K562 (cell line): Measurements from ENCODE around the gene GP1BA. TPM values are rescaled to one million over a fixed set of nuclear protein-coding genes. Genes with fewer than 3 reads are reported as not detected.

Experiments used
- BMI1 ChIP-seq: fragments of 150-350 bp; IDR thresholded peaks from 2 replicates; pipeline ENCODE4 v1.6.1; 2014; ENCODE audit warnings: low read length
- CREM ChIP-seq: IDR thresholded peaks from 2 replicates; pipeline ENCODE4 v1.6.1; 2014; ENCODE audit warnings: antibody characterized with exemption, low read depth
- HMGN3 ChIP-seq: IDR thresholded peaks from 2 replicates; pipeline ENCODE4 v1.6.1; 2011; ENCODE audit warnings: borderline replicate concordance, low read depth, mild to moderate bottlenecking, mixed read lengths, low read length; ENCODE audit not compliant: insufficient read length; ENCODE audit errors: extremely low read depth
- HNRNPL ChIP-seq: fragments of 200-400 bp; formaldehyde crosslinking; IDR thresholded peaks from 2 replicates; pipeline ENCODE4 v1.6.1; 2017; ENCODE audit warnings: low read depth, mild to moderate bottlenecking, low read length
- KAT8 ChIP-seq: fragments of 450-650 bp; IDR thresholded peaks from 2 replicates; pipeline ENCODE4 v1.6.1; 2016; ENCODE audit warnings: low read depth, mild to moderate bottlenecking
- KHSRP ChIP-seq: fragments of 450-650 bp; IDR thresholded peaks from 2 replicates; pipeline ENCODE4 v1.6.1; 2017
- PCBP1 ChIP-seq: fragments of 200-400 bp; formaldehyde crosslinking; IDR thresholded peaks from 2 replicates; pipeline ENCODE4 v1.6.1; 2018; ENCODE audit warnings: mild to moderate bottlenecking, low read depth, low read length; ENCODE audit not compliant: poor library complexity, severe bottlenecking
- RAD51 ChIP-seq: fragments of 450-650 bp; IDR thresholded peaks from 2 replicates; pipeline ENCODE4 v1.7.1; 2016; ENCODE audit warnings: low read depth, mild to moderate bottlenecking, borderline replicate concordance
- RBBP5 ChIP-seq: fragments of 200-600 bp; sonication (generic); IDR thresholded peaks from 2 replicates; pipeline ENCODE4 v1.6.1; 2012; ENCODE audit warnings: borderline replicate concordance, mild to moderate bottlenecking, low read length, control low read depth, inconsistent platforms; ENCODE audit not compliant: insufficient read depth, poor library complexity, severe bottlenecking
- RBM34 ChIP-seq: fragments of 200-400 bp; formaldehyde crosslinking; IDR thresholded peaks from 2 replicates; pipeline ENCODE4 v1.6.1; 2018; ENCODE audit warnings: low read length, borderline replicate concordance; ENCODE audit not compliant: insufficient read depth
- SOX6 ChIP-seq: fragments of 450-650 bp; IDR thresholded peaks from 2 replicates; pipeline ENCODE4 v1.6.1; 2014; ENCODE audit warnings: mild to moderate bottlenecking
- TAF15 ChIP-seq: fragments of 200-400 bp; formaldehyde crosslinking; IDR thresholded peaks from 2 replicates; pipeline ENCODE4 v1.6.1; 2017; ENCODE audit warnings: mild to moderate bottlenecking, low read depth, low read length, moderate library complexity
- TCF7L2 ChIP-seq: fragments of 150-350 bp; IDR thresholded peaks from 2 replicates; pipeline ENCODE4 v1.6.1; 2016; ENCODE audit warnings: low read depth, mild to moderate bottlenecking, low read length, moderate library complexity
- ZBTB1 ChIP-seq: sonication (generic); formaldehyde crosslinking; IDR thresholded peaks from 2 replicates; pipeline ENCODE4 v1.8.1; 2023; ENCODE audit warnings: missing genetic modification reagents, low read depth, mild to moderate bottlenecking, borderline replicate concordance
- ZNF174 ChIP-seq: fragments of 250-450 bp; sonication (Bioruptor Pico); IDR thresholded peaks from 2 replicates; pipeline ENCODE4 v1.4.0; 2020; ENCODE audit warnings: mild to moderate bottlenecking
- ZNF354B ChIP-seq: fragments of 250-450 bp; sonication (Bioruptor Pico); IDR thresholded peaks from 2 replicates; pipeline ENCODE4 v1.4.0; 2020
- ZNF408 ChIP-seq: fragments of 250-450 bp; sonication (Bioruptor Pico); IDR thresholded peaks from 2 replicates; pipeline ENCODE4 v1.4.0; 2020; ENCODE audit warnings: low read depth, mild to moderate bottlenecking, moderate library complexity
- ZNF431 ChIP-seq: sonication (generic); formaldehyde crosslinking; IDR thresholded peaks from 2 replicates; pipeline ENCODE4 v1.8.0; 2022; ENCODE audit warnings: mild to moderate bottlenecking, missing genetic modification reagents
- ZNF444 ChIP-seq: fragments of 250-450 bp; sonication (Bioruptor Pico); IDR thresholded peaks from 2 replicates; pipeline ENCODE4 v1.4.0; 2020; ENCODE audit warnings: mild to moderate bottlenecking, moderate library complexity
- ZNF57 ChIP-seq: fragments of 450-650 bp; formaldehyde crosslinking; IDR thresholded peaks from 2 replicates; pipeline ENCODE4 v1.4.0; 2020; ENCODE audit warnings: mild to moderate bottlenecking, moderate library complexity
- polyA plus RNA-seq, 8 experiments: library from polyadenylated mRNA; depleted of rRNA in 4 of 8; stranded (reverse) in 5 of 8; unstranded in 3 of 8; fragments of >200 nt; fragmentation: Nextera tagmentation in 2 of 8; fragmentation: Illumina TruSeq in 1 of 8; extraction: Ambion mirVana in 2 of 8; extraction: Trizol in 1 of 8; gene quantifications; 2 replicates each; pipeline versions ENCODE4 v1.2.1 to v1.2.3, GENCODE V29; 2011 to 2014; ENCODE audit warnings: inconsistent platforms in 1 of 8, missing spikeins in 1 of 8
- total RNA-seq, 7 experiments: library from RNA; depleted of rRNA in 6 of 7; stranded (reverse); fragments of >200 nt in 6 of 7; fragmentation: Illumina TruSeq in 2 of 7; extraction: Trizol in 2 of 7; gene quantifications; 2 replicates each; pipeline versions ENCODE4 v1.2.1 to v1.2.3, GENCODE V29; 2011 to 2021; ENCODE audit warnings: low replicate concordance in 1 of 7
- TF ChIP-seq, protein P1 (sequence below), 2 experiments: fragments of 250-450 bp in 1 of 2; fragments of 450-650 bp in 1 of 2; sonication (Bioruptor Pico) in 1 of 2; IDR thresholded peaks; 2 replicates each; pipeline versions ENCODE4 v1.6.1 to v1.8.0; 2016 to 2021; ENCODE audit warnings: mild to moderate bottlenecking in 2 of 2, moderate library complexity in 2 of 2, missing compliant biosample characterization in 1 of 2, missing genetic modification characterization in 1 of 2
- TF ChIP-seq, protein P2 (sequence below): fragments of 450-650 bp; conservative IDR thresholded peaks from 2 replicates; pipeline ENCODE4 v1.6.1; 2016; ENCODE audit warnings: missing genetic modification characterization, low read depth, mild to moderate bottlenecking, control low read depth, missing compliant biosample characterization
- TF ChIP-seq, protein P3 (sequence below): IDR thresholded peaks from 2 replicates; pipeline ENCODE4 v1.6.1; 2016; ENCODE audit warnings: missing genetic modification characterization, missing compliant biosample characterization
- TF ChIP-seq, protein P4 (sequence below): fragments of 250-450 bp; sonication (Bioruptor Pico); IDR thresholded peaks from 2 replicates; pipeline ENCODE4 v1.5.0; 2021
- TF ChIP-seq, protein P5 (sequence below): sonication (generic); formaldehyde crosslinking; IDR thresholded peaks from 2 replicates; pipeline ENCODE4 v1.9.0; 2022; ENCODE audit warnings: mild to moderate bottlenecking, missing genetic modification reagents

GP1BA gene
- total and polyA plus RNA-seq, 9 of the 15 experiments (the other 6 are each of a cell fraction or from before 2014, with no cell fraction given) = 0.01 TPM; not detected in 8

DNA sequence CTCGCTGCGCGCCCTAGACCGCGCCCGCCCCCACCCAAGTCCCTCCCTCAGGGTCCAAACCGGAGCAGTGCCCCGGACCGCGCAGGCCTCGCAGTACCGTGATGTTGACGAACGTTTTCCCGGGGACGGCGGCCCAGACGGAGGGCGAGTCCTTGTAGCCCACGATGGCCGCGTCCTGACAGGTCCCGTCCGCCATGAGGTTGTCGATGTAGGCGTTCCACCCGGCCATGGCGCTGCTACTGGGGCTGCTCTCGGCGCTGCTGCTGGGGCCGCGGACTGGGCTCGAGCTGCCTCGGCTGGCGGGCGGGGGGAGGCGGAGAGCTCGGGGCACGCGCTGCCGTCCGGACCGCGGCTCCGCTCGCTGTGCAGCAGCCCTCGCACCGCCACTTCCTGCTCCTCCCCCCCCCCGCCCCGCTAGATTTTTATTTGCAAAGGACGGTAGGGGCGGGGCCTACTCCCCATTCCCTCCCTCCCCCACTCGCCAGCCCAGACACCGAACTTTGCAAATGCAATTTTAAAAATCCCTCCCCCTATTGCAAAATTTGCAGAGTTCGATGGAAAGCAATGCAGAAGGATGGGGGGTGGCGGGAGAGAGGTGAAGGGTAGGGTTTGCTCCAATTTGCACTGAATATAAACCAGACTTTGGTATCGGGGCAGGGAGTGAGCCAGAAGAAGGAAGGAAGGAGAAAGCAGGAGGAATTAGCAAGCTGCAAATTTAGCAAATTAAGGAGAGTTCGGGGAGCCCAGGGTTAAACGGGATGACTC is 16.3 kb downstream of the GP1BA start, which contains the start of gene PFN1 (continued):
- TF ChIP-seq, protein P1, sequence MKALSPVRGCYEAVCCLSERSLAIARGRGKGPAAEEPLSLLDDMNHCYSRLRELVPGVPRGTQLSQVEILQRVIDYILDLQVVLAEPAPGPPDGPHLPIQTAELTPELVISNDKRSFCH (CRISPR knock-in tag; IDR thresholded peaks at IDR 0.05) = no peak
- TF ChIP-seq, protein P1 (tag; IDR thresholded peaks at IDR 0.05) = no peak
- TF ChIP-seq RBM34 (no peak), HMGN3 (peak; percentile 25), ZNF354B (CRISPR knock-in tag) (no peak), BMI1 (no peak), TAF15 (no peak), RAD51 (no peak), CREM (0 out of 2 replicates have a peak, but pooled peaks have one; percentile 24), KAT8 (no peak), TCF7L2 (no peak), ZNF431 (CRISPR knock-in tag) (no peak), KHSRP (no peak), ZNF408 (no peak), PCBP1 (peak; percentile 22), ZNF57 (no peak), HNRNPL (no peak), SOX6 (no peak), ZBTB1 (CRISPR knock-in tag) (no peak), ZNF174 (CRISPR knock-in tag) (no peak), ZNF444 (no peak), RBBP5 (peak; percentile 44)
- TF ChIP-seq, protein P2, sequence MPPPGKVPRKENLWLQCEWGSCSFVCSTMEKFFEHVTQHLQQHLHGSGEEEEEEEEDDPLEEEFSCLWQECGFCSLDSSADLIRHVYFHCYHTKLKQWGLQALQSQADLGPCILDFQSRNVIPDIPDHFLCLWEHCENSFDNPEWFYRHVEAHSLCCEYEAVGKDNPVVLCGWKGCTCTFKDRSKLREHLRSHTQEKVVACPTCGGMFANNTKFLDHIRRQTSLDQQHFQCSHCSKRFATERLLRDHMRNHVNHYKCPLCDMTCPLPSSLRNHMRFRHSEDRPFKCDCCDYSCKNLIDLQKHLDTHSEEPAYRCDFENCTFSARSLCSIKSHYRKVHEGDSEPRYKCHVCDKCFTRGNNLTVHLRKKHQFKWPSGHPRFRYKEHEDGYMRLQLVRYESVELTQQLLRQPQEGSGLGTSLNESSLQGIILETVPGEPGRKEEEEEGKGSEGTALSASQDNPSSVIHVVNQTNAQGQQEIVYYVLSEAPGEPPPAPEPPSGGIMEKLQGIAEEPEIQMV (tag) = no peak
- TF ChIP-seq, protein P3, sequence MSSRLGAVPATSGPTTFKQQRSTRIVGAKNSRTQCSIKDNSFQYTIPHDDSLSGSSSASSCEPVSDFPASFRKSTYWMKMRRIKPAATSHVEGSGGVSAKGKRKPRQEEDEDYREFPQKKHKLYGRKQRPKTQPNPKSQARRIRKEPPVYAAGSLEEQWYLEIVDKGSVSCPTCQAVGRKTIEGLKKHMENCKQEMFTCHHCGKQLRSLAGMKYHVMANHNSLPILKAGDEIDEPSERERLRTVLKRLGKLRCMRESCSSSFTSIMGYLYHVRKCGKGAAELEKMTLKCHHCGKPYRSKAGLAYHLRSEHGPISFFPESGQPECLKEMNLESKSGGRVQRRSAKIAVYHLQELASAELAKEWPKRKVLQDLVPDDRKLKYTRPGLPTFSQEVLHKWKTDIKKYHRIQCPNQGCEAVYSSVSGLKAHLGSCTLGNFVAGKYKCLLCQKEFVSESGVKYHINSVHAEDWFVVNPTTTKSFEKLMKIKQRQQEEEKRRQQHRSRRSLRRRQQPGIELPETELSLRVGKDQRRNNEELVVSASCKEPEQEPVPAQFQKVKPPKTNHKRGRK (tag) = no peak
- TF ChIP-seq, protein P4, sequence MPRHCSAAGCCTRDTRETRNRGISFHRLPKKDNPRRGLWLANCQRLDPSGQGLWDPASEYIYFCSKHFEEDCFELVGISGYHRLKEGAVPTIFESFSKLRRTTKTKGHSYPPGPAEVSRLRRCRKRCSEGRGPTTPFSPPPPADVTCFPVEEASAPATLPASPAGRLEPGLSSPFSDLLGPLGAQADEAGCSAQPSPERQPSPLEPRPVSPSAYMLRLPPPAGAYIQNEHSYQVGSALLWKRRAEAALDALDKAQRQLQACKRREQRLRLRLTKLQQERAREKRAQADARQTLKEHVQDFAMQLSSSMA (CRISPR knock-in tag) = no peak
- TF ChIP-seq, protein P5, sequence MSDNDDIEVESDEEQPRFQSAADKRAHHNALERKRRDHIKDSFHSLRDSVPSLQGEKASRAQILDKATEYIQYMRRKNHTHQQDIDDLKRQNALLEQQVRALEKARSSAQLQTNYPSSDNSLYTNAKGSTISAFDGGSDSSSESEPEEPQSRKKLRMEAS (CRISPR knock-in tag) = peak; percentile 65
